Mesenchymal stem cell (in vitro differentiated cells and primary cell): ENCODE measurements around the gene WFDC6.
"Not testable (repeated sequence)": the region's sequence is repeated elsewhere in the genome, so short reads cannot be mapped to it uniquely, and the experiment has no call there.

Source experiments
- DNase-seq: peaks from one replicate; pipeline ENCODE4 v3.0.0-alpha.2; 2013
- H2AFZ ChIP-seq: one replicate; pipeline ENCODE4 v1.6.1; 2013; ENCODE audit warnings: low read depth, mild to moderate bottlenecking, control low read depth, inconsistent platforms, low read length, moderate library complexity
- H2AK5ac ChIP-seq: 2 replicates; pipeline ENCODE4 v1.6.1; 2013; ENCODE audit warnings: low read length, moderate library complexity, mild to moderate bottlenecking, inconsistent platforms; ENCODE audit not compliant: severe bottlenecking
- H2BK120ac ChIP-seq: one replicate; pipeline ENCODE4 v1.6.1; 2013; ENCODE audit warnings: low read depth, mild to moderate bottlenecking, inconsistent platforms, low read length, moderate library complexity
- H2BK12ac ChIP-seq, 2 experiments: one replicate each; pipeline ENCODE4 v1.6.1; 2013; ENCODE audit warnings: inconsistent platforms in 2 of 2, low read length in 2 of 2, mild to moderate bottlenecking in 2 of 2, moderate library complexity in 2 of 2, control low read depth in 1 of 2
- H2BK15ac ChIP-seq: one replicate; pipeline ENCODE4 v1.6.1; 2013; ENCODE audit warnings: mild to moderate bottlenecking, low read depth, inconsistent platforms; ENCODE audit not compliant: poor library complexity, severe bottlenecking
- H2BK5ac ChIP-seq: 2 replicates; pipeline ENCODE4 v1.6.1; 2013; ENCODE audit warnings: low read depth, mild to moderate bottlenecking, low read length, control low read depth, inconsistent platforms; ENCODE audit not compliant: poor library complexity, severe bottlenecking
- H3K14ac ChIP-seq, 2 experiments: one replicate each; pipeline ENCODE4 v1.6.1; 2013; ENCODE audit warnings: inconsistent platforms in 2 of 2, low read length in 2 of 2, control low read depth in 1 of 2, mild to moderate bottlenecking in 1 of 2, moderate library complexity in 1 of 2
- H3K18ac ChIP-seq, 2 experiments: one replicate each; pipeline ENCODE4 v1.6.1; 2013; ENCODE audit warnings: inconsistent platforms in 2 of 2, low read length in 2 of 2, control low read depth in 1 of 2, low read depth in 1 of 2, mild to moderate bottlenecking in 1 of 2
- H3K23ac ChIP-seq, 2 experiments: one replicate each; pipeline ENCODE4 v1.6.1; 2013; ENCODE audit warnings: inconsistent platforms in 2 of 2, low read length in 2 of 2, mild to moderate bottlenecking in 2 of 2, moderate library complexity in 2 of 2, control low read depth in 1 of 2
- H3K27ac ChIP-seq: 2 replicates; pipeline ENCODE4 v1.5.1; 2013; ENCODE audit warnings: mild to moderate bottlenecking, moderate library complexity, low read length, control low read depth, inconsistent platforms; ENCODE audit not compliant: poor library complexity, severe bottlenecking
- H3K27me3 ChIP-seq, 2 experiments: 2 replicates each; pipeline versions ENCODE4 v1.6.1 to v1.7.0; 2013; ENCODE audit warnings: low read length in 2 of 2, mild to moderate bottlenecking in 2 of 2, moderate library complexity in 2 of 2, control low read depth in 1 of 2, inconsistent platforms in 1 of 2; ENCODE audit not compliant: control insufficient read depth in 1 of 2, insufficient read depth in 1 of 2
- H3K36me3 ChIP-seq, 2 experiments: 2 replicates each; pipeline versions ENCODE4 v1.6.1 to v1.7.0; 2013; ENCODE audit warnings: low read length in 2 of 2, control low read depth in 1 of 2, inconsistent platforms in 1 of 2, low read depth in 1 of 2, mild to moderate bottlenecking in 1 of 2; ENCODE audit not compliant: insufficient read depth in 2 of 2, control insufficient read depth in 1 of 2
- H3K4ac ChIP-seq, 2 experiments: one replicate each; pipeline ENCODE4 v1.6.1; 2013; ENCODE audit warnings: inconsistent platforms in 2 of 2, low read length in 2 of 2, mild to moderate bottlenecking in 2 of 2, moderate library complexity in 2 of 2, control low read depth in 1 of 2, low read depth in 1 of 2
- H3K4me1 ChIP-seq: 2 replicates; pipeline ENCODE4 v1.6.1; 2013; ENCODE audit warnings: low read depth, low read length, control low read depth; ENCODE audit not compliant: control insufficient read depth, insufficient read depth
- H3K4me2 ChIP-seq: 2 replicates; pipeline ENCODE4 v1.6.1; 2013; ENCODE audit warnings: low read length, mild to moderate bottlenecking, inconsistent platforms; ENCODE audit not compliant: poor library complexity, severe bottlenecking
- H3K4me3 ChIP-seq, 2 experiments: 2 replicates each; pipeline versions ENCODE4 v1.5.1 to v1.7.0; 2013; ENCODE audit warnings: low read length in 2 of 2, mild to moderate bottlenecking in 2 of 2, control low read depth in 1 of 2, low read depth in 1 of 2; ENCODE audit not compliant: insufficient read depth in 1 of 2
- H3K79me1 ChIP-seq: replicated peaks from 2 replicates; pipeline ENCODE4 v1.6.1; 2013; ENCODE audit warnings: mild to moderate bottlenecking, control low read depth, low read length, inconsistent platforms; ENCODE audit not compliant: poor library complexity, severe bottlenecking
- H3K9ac ChIP-seq: 2 replicates; pipeline ENCODE4 v1.7.0; 2013; ENCODE audit warnings: mild to moderate bottlenecking, low read length, moderate library complexity
- H3K9me3 ChIP-seq: 2 replicates; pipeline ENCODE4 v1.7.0; 2013; ENCODE audit warnings: mild to moderate bottlenecking, low read length; ENCODE audit not compliant: control insufficient read depth
- H4K8ac ChIP-seq: one replicate; pipeline ENCODE4 v1.6.1; 2013; ENCODE audit warnings: inconsistent platforms, mild to moderate bottlenecking, low read length, moderate library complexity
- H4K91ac ChIP-seq: one replicate; pipeline ENCODE4 v1.6.1; 2013; ENCODE audit warnings: mild to moderate bottlenecking, low read length, inconsistent platforms
- WGBS: methylation state at CpG from one replicate; pipeline ENCODE4 v1.1.7; 2013; ENCODE audit warnings: mixed read lengths; 5-methylcytosine and 5-hydroxymethylcytosine counted together

WFDC6 gene

GRCh38 chr20:45576995-45577394 lies 37.7 kb upstream of the WFDC6 start:
- WGBS = 6% methylated on average over 2 of the region's 2 CpGs
- Histone ChIP-seq H2AK5ac (no peak overlapping the region), H3K4me3 (no peak overlapping the region), H2BK120ac (no peak overlapping the region), H2BK5ac (no peak overlapping the region), H3K4ac (no peak overlapping the region), H4K8ac (no peak overlapping the region), H3K4me2 (no peak overlapping the region), H3K27ac (no peak overlapping the region), H3K36me3 (no peaks in the 10 kb centered on the region), H3K14ac (no peak overlapping the region), H2BK12ac (no peak overlapping the region), H2AFZ (no peak overlapping the region), H4K91ac (no peak overlapping the region), H2BK15ac (no peak overlapping the region), H3K9me3 (peaks cover 4% of the 10 kb centered on the region), H3K27me3 (no peaks in the 10 kb centered on the region), H3K9ac (no peak overlapping the region), H3K4me1 (no peaks in the 10 kb centered on the region), H3K23ac (no peak overlapping the region), H3K79me1 (no peaks in the 10 kb centered on the region), H3K18ac (no peak overlapping the region)
- DNase-seq = peak; percentile 39

- Histone ChIP-seq H4K8ac (no peak overlapping the region), H3K79me1 (no peaks in the 10 kb centered on the region), H4K91ac (peak overlapping the region; percentile 3), H2BK15ac (no peak overlapping the region), H3K9ac (no peak overlapping the region), H3K9me3 (peaks cover 4% of the 10 kb centered on the region), H2AK5ac (no peak overlapping the region), H2AFZ (no peak overlapping the region), H3K36me3 (no peaks in the 10 kb centered on the region), H2BK120ac (no peak overlapping the region), H3K23ac (no peak overlapping the region), H2BK12ac (no peak overlapping the region), H3K4me3 (no peak overlapping the region), H3K27me3 (no peaks in the 10 kb centered on the region), H2BK5ac (no peak overlapping the region), H3K14ac (no peak overlapping the region), H3K4ac (no peak overlapping the region), H3K18ac (no peak overlapping the region), H3K4me2 (no peak overlapping the region), H3K27ac (no peak overlapping the region), H3K4me1 (no peaks in the 10 kb centered on the region)
- 92% methylated on average over 2 of the region's 3 CpGs for WGBS
- no peak for DNase-seq
Observed at GRCh38 chr20:45575931-45576330, 36.6 kb upstream of the WFDC6 start.

- H3K4ac ChIP-seq, H4K8ac ChIP-seq, H2AFZ ChIP-seq, H3K9ac ChIP-seq, H3K4me3 ChIP-seq, H4K91ac ChIP-seq, H3K79me1 ChIP-seq, DNase-seq, H2BK15ac ChIP-seq, H3K4me1 ChIP-seq, H2BK120ac ChIP-seq, H3K9me3 ChIP-seq, H3K14ac ChIP-seq, H2AK5ac ChIP-seq, H3K36me3 ChIP-seq, H3K23ac ChIP-seq, H3K4me2 ChIP-seq, H2BK5ac ChIP-seq, H3K27ac ChIP-seq, H3K27me3 ChIP-seq, H2BK12ac ChIP-seq, H3K18ac ChIP-seq: not testable (repeated sequence)
- 50% methylated on average over 1 of the region's 1 CpG for WGBS
Observed at GRCh38 chr20:45569650-45570049, 30.4 kb upstream of the WFDC6 start.

GRCh38 chr20:45564760-45565276 lies 25.5 kb upstream of the WFDC6 start:
- H3K4me3 ChIP-seq = no peak overlapping the region
- H3K9ac ChIP-seq = no peak overlapping the region
- DNase-seq = no peak
- H2BK5ac ChIP-seq = no peak overlapping the region
- H3K18ac ChIP-seq = no peak overlapping the region
- H3K23ac ChIP-seq = no peak overlapping the region
- H3K27me3 ChIP-seq = peaks cover 0 to 41% of the 10 kb centered on the region in 2 experiments
- H2AFZ ChIP-seq = no peak overlapping the region
- H2BK15ac ChIP-seq = no peak overlapping the region
- H3K4me2 ChIP-seq = no peak overlapping the region
- no peak overlapping the region for H3K14ac ChIP-seq
- H3K9me3 ChIP-seq = no peaks in the 10 kb centered on the region
- no peaks in the 10 kb centered on the region for H3K4me1 ChIP-seq
- 50% methylated on average over 1 of the region's 2 CpGs for WGBS
- no peaks in the 10 kb centered on the region for H3K36me3 ChIP-seq
- H3K27ac ChIP-seq = no peak overlapping the region
- no peak overlapping the region for H2AK5ac ChIP-seq
- no peak overlapping the region for H4K8ac ChIP-seq
- H3K79me1 ChIP-seq = no peaks in the 10 kb centered on the region
- no peak overlapping the region for H2BK120ac ChIP-seq
- H3K4ac ChIP-seq = no peak overlapping the region
- no peak overlapping the region for H4K91ac ChIP-seq
- no peak overlapping the region for H2BK12ac ChIP-seq
